IMR-90 (cell line): ENCODE data around the gene ZNF503. TPM values are rescaled to one million over a fixed set of nuclear protein-coding genes. Genes with fewer than 3 reads are reported as not detected.
A peak's percentile ranks its signal among the peaks of the same experiment; 100 is the strongest.

Experiments used
- ATAC-seq: fragments of 200-7000 bp; cut with Tn5 transposase; 2 replicates; pipeline ENCODE4 v1.9.1; 2020; ENCODE audit warnings: low read depth, mild to moderate bottlenecking, moderate library complexity
- BruUV-seq: library from RNA; stranded (reverse); fragments of 400-500 nt; replicated peaks from 2 replicates; lab custom pipeline; 2021; lab: Mats Ljungman, UMichigan
- CTCF ChIA-PET: fragments of 300-600 bp; formaldehyde crosslinking; extraction: SDS; loops from one replicate; lab custom pipeline; 2021; ENCODE audit warnings: antibody characterized with exemption; lab: Yijun Ruan, JAX
- POLR2A ChIA-PET: fragments of 300-600 bp; sonication (Branson Sonifier 250); formaldehyde crosslinking; loops from one replicate; lab custom pipeline; 2022; ENCODE audit warnings: antibody characterized with exemption; ENCODE audit not compliant: unreplicated experiment; lab: Charles Lee
- DNase-seq: peaks from one replicate; pipeline ENCODE4 v3.0.0; 2013
- H2AFZ ChIP-seq: replicated peaks from 2 replicates; pipeline ENCODE3; 2013; ENCODE audit warnings: low read length, mild to moderate bottlenecking; ENCODE audit not compliant: poor library complexity
- H2AK5ac ChIP-seq: 2 replicates; pipeline ENCODE4 v1.6.1; 2013; ENCODE audit warnings: low read depth, low read length, inconsistent platforms
- H2AK9ac ChIP-seq: replicated peaks from 2 replicates; pipeline ENCODE3; 2013; ENCODE audit warnings: mild to moderate bottlenecking, low read depth, low read length, moderate library complexity; ENCODE audit not compliant: poor library complexity
- H2BK120ac ChIP-seq: 2 replicates; pipeline ENCODE4 v1.6.1; 2013; ENCODE audit warnings: low read depth, low read length, inconsistent platforms
- H2BK15ac ChIP-seq: 3 replicates; pipeline ENCODE4 v1.6.1; 2013; ENCODE audit warnings: low read depth, low read length, inconsistent platforms
- H2BK20ac ChIP-seq: 2 replicates; pipeline ENCODE4 v1.6.1; 2013; ENCODE audit warnings: low read depth, mild to moderate bottlenecking, inconsistent platforms, low read length, moderate library complexity
- H2BK5ac ChIP-seq: 2 replicates; pipeline ENCODE4 v1.6.1; 2013; ENCODE audit warnings: mild to moderate bottlenecking, low read depth, low read length, inconsistent platforms; ENCODE audit not compliant: poor library complexity, severe bottlenecking
- H3K14ac ChIP-seq: replicated peaks from 2 replicates; pipeline ENCODE4 v1.6.1; 2013; ENCODE audit warnings: low read depth, low read length, inconsistent platforms
- H3K18ac ChIP-seq: 2 replicates; pipeline ENCODE4 v1.6.1; 2013; ENCODE audit warnings: low read depth, low read length, control low read depth
- H3K23ac ChIP-seq: 2 replicates; pipeline ENCODE4 v1.6.1; 2013; ENCODE audit warnings: low read depth, low read length, inconsistent platforms
- H3K27ac ChIP-seq: 2 replicates; pipeline ENCODE4 v1.5.1; 2013; ENCODE audit warnings: mild to moderate bottlenecking, control low read depth, low read length; ENCODE audit not compliant: insufficient read depth
- H3K27me3 ChIP-seq: 2 replicates; pipeline ENCODE4 v1.6.1; 2013; ENCODE audit warnings: low read length; ENCODE audit not compliant: control insufficient read depth, insufficient read depth
- H3K36me3 ChIP-seq: 2 replicates; pipeline ENCODE4 v1.6.1; 2013; ENCODE audit warnings: low read length, mixed read lengths; ENCODE audit not compliant: control insufficient read depth, insufficient read depth
- H3K4ac ChIP-seq: 2 replicates; pipeline ENCODE4 v1.6.1; 2013; ENCODE audit warnings: low read depth, low read length, inconsistent platforms
- H3K4me1 ChIP-seq: 2 replicates; pipeline ENCODE4 v1.6.1; 2013; ENCODE audit warnings: low read length, mixed read lengths; ENCODE audit not compliant: control insufficient read depth, insufficient read depth
- H3K4me2 ChIP-seq: 2 replicates; pipeline ENCODE4 v1.6.1; 2013; ENCODE audit warnings: low read depth, mild to moderate bottlenecking, control low read depth, low read length, moderate library complexity
- H3K4me3 ChIP-seq: 2 replicates; pipeline ENCODE4 v1.5.1; 2013; ENCODE audit warnings: low read depth, mild to moderate bottlenecking, control low read depth, low read length, moderate library complexity; ENCODE audit not compliant: insufficient read depth
- H3K56ac ChIP-seq: 2 replicates; pipeline ENCODE4 v1.6.1; 2013; ENCODE audit warnings: low read length, inconsistent platforms; ENCODE audit not compliant: insufficient read depth; ENCODE audit errors: extremely low read depth
- H3K79me1 ChIP-seq, 2 experiments: 2 replicates each; pipeline ENCODE4 v1.6.1; 2013; ENCODE audit warnings: low read length in 2 of 2, inconsistent platforms in 1 of 2, low read depth in 1 of 2
- H3K9ac ChIP-seq: 2 replicates; pipeline ENCODE4 v1.6.1; 2013; ENCODE audit warnings: low read depth, low read length, control low read depth
- H3K9me1 ChIP-seq: 2 replicates; pipeline ENCODE4 v1.6.1; 2013; ENCODE audit warnings: low read length, inconsistent platforms; ENCODE audit not compliant: insufficient read depth
- H3K9me3 ChIP-seq: 2 replicates; pipeline ENCODE4 v1.6.1; 2013; ENCODE audit warnings: low read length; ENCODE audit not compliant: control insufficient read depth, insufficient read depth
- H4K20me1 ChIP-seq: 2 replicates; pipeline ENCODE4 v1.6.1; 2013; ENCODE audit warnings: low read length, inconsistent platforms; ENCODE audit not compliant: insufficient read depth
- H4K5ac ChIP-seq: 2 replicates; pipeline ENCODE4 v1.6.1; 2013; ENCODE audit warnings: mild to moderate bottlenecking, low read depth, low read length, control low read depth
- H4K8ac ChIP-seq, 2 experiments: 2 replicates each; pipeline ENCODE4 v1.6.1; 2013; ENCODE audit warnings: low read depth in 2 of 2, low read length in 2 of 2, control low read depth in 1 of 2, inconsistent platforms in 1 of 2
- H4K91ac ChIP-seq: 2 replicates; pipeline ENCODE4 v1.6.1; 2013; ENCODE audit warnings: low read depth, low read length, inconsistent platforms; ENCODE audit not compliant: insufficient read depth
- CEBPB ChIP-seq: IDR thresholded peaks from 2 replicates; pipeline ENCODE4 v1.6.1; 2012; ENCODE audit warnings: low read depth, low read length, improper control_type of control experiment
- CHD1 ChIP-seq: IDR thresholded peaks from 2 replicates; pipeline ENCODE4 v1.6.1; 2012; ENCODE audit warnings: low read depth, low read length, improper control_type of control experiment
- ELK1 ChIP-seq: fragments of 150-350 bp; IDR thresholded peaks from 2 replicates; pipeline ENCODE4 v1.6.1; 2016; ENCODE audit warnings: low read depth, mild to moderate bottlenecking, low read length, moderate library complexity, borderline replicate concordance
- FOS ChIP-seq: fragments of 150-350 bp; IDR thresholded peaks from 2 replicates; pipeline ENCODE4 v1.6.1; 2016; ENCODE audit warnings: low read depth, low read length
- MAFK ChIP-seq: IDR thresholded peaks from 2 replicates; pipeline ENCODE4 v1.6.1; 2012; ENCODE audit warnings: low read depth, low read length, improper control_type of control experiment
- MAZ ChIP-seq: IDR thresholded peaks from 2 replicates; pipeline ENCODE4 v1.6.1; 2012; ENCODE audit warnings: low read depth, mild to moderate bottlenecking, low read length, improper control_type of control experiment, moderate library complexity, borderline replicate concordance
- MXI1 ChIP-seq: IDR thresholded peaks from 2 replicates; pipeline ENCODE4 v1.6.1; 2012; ENCODE audit warnings: low read depth, mild to moderate bottlenecking, low read length, moderate library complexity, borderline replicate concordance
- NFE2L2 ChIP-seq: fragments of 150-350 bp; IDR thresholded peaks from 2 replicates; pipeline ENCODE4 v1.6.1; 2016; ENCODE audit warnings: low read depth, mild to moderate bottlenecking, low read length
- RCOR1 ChIP-seq: IDR thresholded peaks from 2 replicates; pipeline ENCODE4 v1.6.1; 2012; ENCODE audit warnings: mild to moderate bottlenecking, low read length, improper control_type of control experiment; ENCODE audit not compliant: insufficient replicate concordance
- RFX5 ChIP-seq: IDR thresholded peaks from 2 replicates; pipeline ENCODE4 v1.8.0; 2012; ENCODE audit warnings: low read depth, mild to moderate bottlenecking, low read length, moderate library complexity
- SMC3 ChIP-seq: fragments of 150-350 bp; IDR thresholded peaks from 2 replicates; pipeline ENCODE4 v1.6.1; 2016; ENCODE audit warnings: low read depth, mild to moderate bottlenecking, antibody characterized with exemption, low read length, moderate library complexity
- USF2 ChIP-seq: fragments of 150-350 bp; IDR thresholded peaks from 2 replicates; pipeline ENCODE4 v1.6.1; 2017; ENCODE audit warnings: mild to moderate bottlenecking, antibody characterized with exemption, low read length, low read depth
- WGBS, 2 experiments: methylation state at CpG; one replicate each; pipeline versions ENCODE4 v1.1.5 to v1.1.7; 2013; ENCODE audit warnings: missing lambda C conversion rate in 2 of 2; ENCODE audit not compliant: insufficient read length in 1 of 2; ENCODE audit errors: extremely low coverage in 2 of 2; 5-methylcytosine and 5-hydroxymethylcytosine counted together
- dilution Hi-C: fragments of 300-500 bp; cut with HindIII; formaldehyde crosslinking; loops from one replicate; pipeline ENCODE4 v1.14.3; 2018; ENCODE audit warnings: low sequenced_read_pairs; ENCODE audit not compliant: unreplicated experiment
- in situ Hi-C: fragments of 300-500 bp; cut with MboI; formaldehyde crosslinking; loops from 3 replicates; pipeline ENCODE4 v1.14.3; 2019; ENCODE audit warnings: low sequenced_read_pairs, inconsistent platforms, mixed read lengths
- intact Hi-C: fragments of 100-400 bp; cut with micrococcal nuclease; formaldehyde crosslinking; loops from 2 replicates; pipeline ENCODE4 v1.10.0; 2022
- polyA plus RNA-seq, 3 experiments: library from polyadenylated mRNA; depleted of rRNA; stranded (reverse); fragments of >200 nt; gene quantifications; 2 replicates each; pipeline ENCODE4 v1.2.3, GENCODE V29; 2012; ENCODE audit warnings: low replicate concordance in 1 of 3
- total RNA-seq: library from RNA; depleted of rRNA; stranded (reverse); fragments of >200 nt; gene quantifications from 2 replicates; pipeline ENCODE4 v1.2.3, GENCODE V29; 2012

The ZNF503 gene
- total and polyA plus RNA-seq, 2 of the 4 experiments (the other 2 are of a cell fraction), result 0.36 to 5.8 TPM

GRCh38 chr10:75397496-75398199, 3.9 kb downstream of the ZNF503 start (continued):
- TF ChIP-seq RFX5 (no peak), MAZ (no peak)

GRCh38 chr10:75396631-75397495, 4.7 kb downstream of the ZNF503 start:
- H3K18ac ChIP-seq, result peak overlapping the region; percentile 83
- ATAC-seq (peak; percentile 3), DNase-seq (no peak)
- peak overlapping the region; percentile 91 for H2BK120ac ChIP-seq
- H4K5ac ChIP-seq, result peak overlapping the region; percentile 52
- WGBS, 2 experiments, result 1% methylated on average over 21 of the region's 71 CpGs; no CpG with 5 or more reads in 1 of the 2 experiments
- peaks cover 5% of the 10 kb centered on the region; the same call in 1 of the 2 replicates for H3K9me1 ChIP-seq
- H3K14ac ChIP-seq, result peak overlapping the region; percentile 94
- H3K4me1 ChIP-seq, result peaks cover 13% of the 10 kb centered on the region; the same call in 1 of the 2 replicates
- H3K36me3 ChIP-seq, result peaks cover 34% of the 10 kb centered on the region
- H2BK15ac ChIP-seq, result peak overlapping the region; percentile 23; the same call in 1 of the 3 replicates
- H3K4ac ChIP-seq, result peak overlapping the region; percentile 95
- BruUV-seq, result no TSS peak
- H3K9me3 ChIP-seq, result no peaks in the 10 kb centered on the region
- H4K91ac ChIP-seq, result peak overlapping the region; percentile 93
- peak overlapping the region; percentile 92 for H2AK9ac ChIP-seq
- intact Hi-C loops (loop anchor here (1.0 to 5.0 kb wide), 2 partner anchors 102 to 285 kb away; partner anchors contain the start of gene SAMD8), in situ Hi-C loops (loop anchor here (5.0 to 10.0 kb wide), 2 partner anchors 102 to 1715 kb away; no protein-coding TSS in a partner anchor), dilution Hi-C loops (no loop called here)
- no peaks in the 10 kb centered on the region for H3K27me3 ChIP-seq
- ChIA-PET POLR2A (no interaction called here), CTCF (interaction anchor here (1.3 kb wide), 1 partner anchor 102 kb away, joined by 7 read pairs; no protein-coding TSS in a partner anchor)
- peak overlapping the region; percentile 99 for H3K4me3 ChIP-seq
- H3K4me2 ChIP-seq, result peak overlapping the region; percentile 89
- H3K9ac ChIP-seq, result peak overlapping the region; percentile 96
- H2BK20ac ChIP-seq, result peak overlapping the region; percentile 58
- peak overlapping the region; percentile 95 for H3K23ac ChIP-seq
- H2AK5ac ChIP-seq, result peak overlapping the region; percentile 91
- peak overlapping the region; percentile 83 for H2BK5ac ChIP-seq
- H2AFZ ChIP-seq, result peak overlapping the region; percentile 92
- H3K79me1 ChIP-seq, result peaks cover 3 to 21% of the 10 kb centered on the region in 2 experiments
- peak overlapping the region; percentile 98 for H3K27ac ChIP-seq
- H3K56ac ChIP-seq, result peak overlapping the region; percentile 87; the same call in 1 of the 2 replicates
- H4K20me1 ChIP-seq, result peaks cover 16% of the 10 kb centered on the region; the same call in 1 of the 2 replicates
- H4K8ac ChIP-seq, result peak overlapping the region; percentile 84 to 92; a peak in 3 of 4 replicates
- TF ChIP-seq CHD1 (no peak), SMC3 (no peak), NFE2L2 (no peak), CEBPB (no peak), MAFK (no peak), MXI1 (no peak), FOS (no peak), ELK1 (no peak), USF2 (no peak), RCOR1 (no peak)
